Measurements from ENCODE around the gene DPF3. TPM values are rescaled to one million over a fixed set of nuclear protein-coding genes. Genes with fewer than 3 reads are reported as not detected.

DPF3 gene
- total and polyA plus RNA-seq, 2 of the 13 experiments (the other 11 are each of a cell fraction or from before 2014, with no cell fraction given) = 0.09 to 0.60 TPM

GRCh38 chr14:72889366-72889765 is 4.5 kb downstream of the DPF3 start:
- Histone ChIP-seq H2AFZ (ENCODE audit: low read length) (no peak overlapping the region), H3K79me2 (ENCODE audit: insufficient read depth, low read length) (no peaks in the 10 kb centered on the region), H3K9ac (ENCODE audit: insufficient read depth, low read depth, low read length) (no peak overlapping the region), H3K36me3 (replicated peaks in 1 of 2; ENCODE audit: control insufficient read depth in 1 of 2, insufficient read depth in 2 of 2, low read length in 2 of 2) (no peaks in the 10 kb centered on the region), H3K27me3 (ENCODE audit: control insufficient read depth in 1 of 2, insufficient read depth in 2 of 2, low read length in 2 of 2) (peaks cover 12 to 36% of the 10 kb centered on the region in 2 experiments), H3K27ac (ENCODE audit: extremely low read length, insufficient read depth, low read length) (no peak overlapping the region), H3K4me1 (ENCODE audit: insufficient read depth, low read length) (peaks cover 16% of the 10 kb centered on the region), H4K20me1 (ENCODE audit: insufficient read depth, low read length) (no peaks in the 10 kb centered on the region), H3K4me2 (ENCODE audit: low read depth, low read length) (no peak overlapping the region), H3K9me3 (ENCODE audit: low read length) (no peaks in the 10 kb centered on the region), H3K4me3 (replicated peaks in 1 of 3; ENCODE audit: insufficient read depth in 1 of 3, low read depth in 2 of 3, low read length in 3 of 3) (no peak overlapping the region)
- ChIA-PET POLR2A (no interaction called here), CTCF (ENCODE audit: low intra/inter-chr PET ratio, low total read pairs) (no interaction called here)
- BruUV-seq (replicated peaks) = no TSS peak
- ATAC-seq (no peak), FAIRE-seq (no peak), DNase-seq (ENCODE audit: low spot score) (no peak)
- WGBS (ENCODE audit: low lambda C conversion rate) = 0% methylated on average over 2 of the region's 5 CpGs
- TF ChIP-seq, protein P1, sequence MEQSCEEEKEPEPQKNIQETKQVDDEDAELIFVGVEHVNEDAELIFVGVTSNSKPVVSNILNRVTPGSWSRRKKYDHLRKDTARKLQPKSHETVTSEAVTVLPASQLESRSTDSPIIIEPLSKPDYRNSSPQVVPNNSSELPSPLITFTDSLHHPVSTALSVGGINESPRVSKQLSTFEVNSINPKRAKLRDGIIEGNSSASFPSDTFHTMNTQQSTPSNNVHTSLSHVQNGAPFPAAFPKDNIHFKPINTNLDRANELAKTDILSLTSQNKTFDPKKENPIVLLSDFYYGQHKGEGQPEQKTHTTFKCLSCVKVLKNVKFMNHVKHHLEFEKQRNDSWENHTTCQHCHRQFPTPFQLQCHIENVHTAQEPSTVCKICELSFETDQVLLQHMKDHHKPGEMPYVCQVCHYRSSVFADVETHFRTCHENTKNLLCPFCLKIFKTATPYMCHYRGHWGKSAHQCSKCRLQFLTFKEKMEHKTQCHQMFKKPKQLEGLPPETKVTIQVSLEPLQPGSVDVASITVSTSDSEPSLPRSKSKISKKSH (CRISPR knock-in tag; IDR thresholded peaks at IDR 0.05; ENCODE audit: borderline replicate concordance) = no peak
- TF ChIP-seq ZNF644 (CRISPR knock-in tag; IDR thresholded peaks at IDR 0.05; ENCODE audit: low read depth) (no peak), YEATS4 (CRISPR knock-in tag; IDR thresholded peaks at IDR 0.05; ENCODE audit: borderline replicate concordance) (no peak), BORCS8-MEF2B (CRISPR knock-in tag; IDR thresholded peaks at IDR 0.05) (no peak)
- in situ Hi-C loops (cut with HindIII; ENCODE audit: extremely low pct_ligation_motif_present, low pct_unique_long_range_greater_than_20kb) (no loop called here), intact Hi-C loops (cut with micrococcal nuclease; ENCODE audit: unreplicated experiment) (no loop called here)

GRCh38 chr14:72888636-72889201 is 5.2 kb downstream of the DPF3 start:
- no TSS peak for BruUV-seq (replicated peaks)
- no peak for ATAC-seq
- Histone ChIP-seq H3K4me1 (ENCODE audit: insufficient read depth, low read length) (peaks cover 14% of the 10 kb centered on the region), H3K27me3 (ENCODE audit: control insufficient read depth in 1 of 2, insufficient read depth in 2 of 2, low read length in 2 of 2) (peaks cover 12 to 36% of the 10 kb centered on the region in 2 experiments), H3K9me3 (ENCODE audit: low read length) (no peaks in the 10 kb centered on the region), H3K79me2 (ENCODE audit: insufficient read depth, low read length) (no peaks in the 10 kb centered on the region), H3K27ac (ENCODE audit: extremely low read length, insufficient read depth, low read length) (no peak overlapping the region), H3K4me2 (ENCODE audit: low read depth, low read length) (no peak overlapping the region), H3K4me3 (replicated peaks in 1 of 3; ENCODE audit: insufficient read depth in 1 of 3, low read depth in 2 of 3, low read length in 3 of 3) (no peak overlapping the region), H3K9ac (ENCODE audit: insufficient read depth, low read depth, low read length) (no peak overlapping the region), H2AFZ (ENCODE audit: low read length) (no peak overlapping the region), H3K36me3 (replicated peaks in 1 of 2; ENCODE audit: control insufficient read depth in 1 of 2, insufficient read depth in 2 of 2, low read length in 2 of 2) (no peaks in the 10 kb centered on the region), H4K20me1 (ENCODE audit: insufficient read depth, low read length) (no peaks in the 10 kb centered on the region)
- in situ Hi-C loops (cut with HindIII; ENCODE audit: extremely low pct_ligation_motif_present, low pct_unique_long_range_greater_than_20kb) = no loop called here
- intact Hi-C loops (cut with micrococcal nuclease; ENCODE audit: unreplicated experiment) = no loop called here
- no peak for FAIRE-seq
- CTCF ChIA-PET (ENCODE audit: low intra/inter-chr PET ratio, low total read pairs) = no interaction called here
- no peak for DNase-seq (ENCODE audit: low spot score)
- 4% methylated on average over 2 of the region's 2 CpGs for WGBS (ENCODE audit: low lambda C conversion rate)
- TF ChIP-seq MAFK (conservative IDR thresholded peaks at IDR 0.05 in 1 of 2, IDR thresholded peaks at IDR 0.05 in 1 of 2; ENCODE audit: low read length in 2 of 2) = peak; percentile 80 to 88
- peak; percentile 76 for TF ChIP-seq MAFF (IDR thresholded peaks at IDR 0.05; ENCODE audit: low read depth, low read length)
- TF ChIP-seq ZNF766 (CRISPR knock-in tag; IDR thresholded peaks at IDR 0.05; ENCODE audit: borderline replicate concordance) = no peak
- TF ChIP-seq HNRNPK (IDR thresholded peaks at IDR 0.05; ENCODE audit: low read depth, low read length, poor library complexity, severe bottlenecking) = no peak
- no peak for TF ChIP-seq MTA3 (CRISPR knock-in tag; IDR thresholded peaks at IDR 0.05)
- POLR2A ChIA-PET = no interaction called here
